Measurements from ENCODE around the gene KLK15.

DNA sequence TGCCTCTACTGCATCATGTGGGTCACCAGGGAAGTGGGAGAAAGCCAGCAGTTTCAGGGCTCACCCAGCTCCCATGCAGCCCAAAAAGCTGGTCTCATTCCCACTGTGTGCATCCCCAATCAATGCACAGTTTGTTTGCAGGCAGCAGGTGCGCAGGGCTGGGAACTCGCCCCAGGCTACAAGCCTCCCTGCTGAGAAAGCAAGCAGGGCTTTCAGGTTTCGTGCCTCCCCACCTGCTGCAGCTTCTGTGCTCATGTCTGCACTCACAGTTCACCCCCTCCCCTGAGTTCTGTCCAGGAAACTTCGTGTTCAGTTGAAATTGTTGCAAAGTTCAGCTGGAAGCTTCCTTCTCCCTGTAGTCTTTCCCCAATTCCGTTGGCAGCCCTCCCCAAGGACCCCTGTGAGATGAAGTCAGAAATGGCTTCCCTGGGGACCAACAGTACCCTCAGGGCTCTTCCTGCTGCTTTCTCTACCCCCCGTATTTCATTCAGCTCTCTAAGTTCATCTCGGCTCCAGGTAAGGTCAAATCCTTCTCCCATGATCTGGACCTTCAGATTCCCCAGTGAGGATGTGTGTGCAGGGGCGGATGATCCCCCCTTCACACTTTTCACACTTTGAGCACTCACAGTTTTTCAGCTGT, 11.0 kb upstream of the KLK15 start:
- no peak for TF ChIP-seq EZH2 (IDR thresholded peaks at IDR 0.05; ENCODE audit: borderline replicate concordance, low read length)
- TF ChIP-seq, protein P1, sequence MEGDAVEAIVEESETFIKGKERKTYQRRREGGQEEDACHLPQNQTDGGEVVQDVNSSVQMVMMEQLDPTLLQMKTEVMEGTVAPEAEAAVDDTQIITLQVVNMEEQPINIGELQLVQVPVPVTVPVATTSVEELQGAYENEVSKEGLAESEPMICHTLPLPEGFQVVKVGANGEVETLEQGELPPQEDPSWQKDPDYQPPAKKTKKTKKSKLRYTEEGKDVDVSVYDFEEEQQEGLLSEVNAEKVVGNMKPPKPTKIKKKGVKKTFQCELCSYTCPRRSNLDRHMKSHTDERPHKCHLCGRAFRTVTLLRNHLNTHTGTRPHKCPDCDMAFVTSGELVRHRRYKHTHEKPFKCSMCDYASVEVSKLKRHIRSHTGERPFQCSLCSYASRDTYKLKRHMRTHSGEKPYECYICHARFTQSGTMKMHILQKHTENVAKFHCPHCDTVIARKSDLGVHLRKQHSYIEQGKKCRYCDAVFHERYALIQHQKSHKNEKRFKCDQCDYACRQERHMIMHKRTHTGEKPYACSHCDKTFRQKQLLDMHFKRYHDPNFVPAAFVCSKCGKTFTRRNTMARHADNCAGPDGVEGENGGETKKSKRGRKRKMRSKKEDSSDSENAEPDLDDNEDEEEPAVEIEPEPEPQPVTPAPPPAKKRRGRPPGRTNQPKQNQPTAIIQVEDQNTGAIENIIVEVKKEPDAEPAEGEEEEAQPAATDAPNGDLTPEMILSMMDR (conservative IDR thresholded peaks at IDR 0.05 in 1 of 2, IDR thresholded peaks at IDR 0.05 in 1 of 2; ENCODE audit: extremely low read depth in 1 of 2, insufficient read depth in 1 of 2, low read depth in 1 of 2, low read length in 2 of 2): no peak

Data from mammary epithelial cell (primary cell).